ENCODE results near the gene SPPL2C. TPM values are rescaled to one million over a fixed set of nuclear protein-coding genes. Genes with fewer than 3 reads are reported as not detected.

The SPPL2C gene
- total RNA-seq, 1 donor from 2014 or later: not detected

GRCh38 chr17:45869676-45870341, 25.1 kb downstream of the SPPL2C start:
- Histone ChIP-seq H3K4me3 (ENCODE audit: low read depth, low read length) (no peak overlapping the region), H3K36me3 (ENCODE audit: control insufficient read depth, insufficient read depth, low read length) (no peaks in the 10 kb centered on the region), H3K27me3 (ENCODE audit: control insufficient read depth, insufficient read depth, low read length) (peaks cover 6% of the 10 kb centered on the region)
- no peak for TF ChIP-seq CTCF (IDR thresholded peaks at IDR 0.05; ENCODE audit: insufficient read depth, low read length, poor library complexity, severe bottlenecking)
- DNase-seq (ENCODE audit: low read depth): no peak

GRCh38 chr17:45870342-45870974, 25.8 kb downstream of the SPPL2C start:
- Histone ChIP-seq H3K4me3 (ENCODE audit: low read depth, low read length) (no peak overlapping the region), H3K27me3 (ENCODE audit: control insufficient read depth, insufficient read depth, low read length) (peaks cover 5% of the 10 kb centered on the region), H3K36me3 (ENCODE audit: control insufficient read depth, insufficient read depth, low read length) (no peaks in the 10 kb centered on the region)
- no peak for TF ChIP-seq CTCF (IDR thresholded peaks at IDR 0.05; ENCODE audit: insufficient read depth, low read length, poor library complexity, severe bottlenecking)
- no peak for DNase-seq (ENCODE audit: low read depth)

- Histone ChIP-seq H3K4me3 (ENCODE audit: low read depth, low read length) (no peak overlapping the region), H3K27me3 (ENCODE audit: control insufficient read depth, insufficient read depth, low read length) (peaks cover 3% of the 10 kb centered on the region), H3K36me3 (ENCODE audit: control insufficient read depth, insufficient read depth, low read length) (no peaks in the 10 kb centered on the region)
- no peak for DNase-seq (ENCODE audit: low read depth)
- no peak for TF ChIP-seq CTCF (IDR thresholded peaks at IDR 0.05; ENCODE audit: insufficient read depth, low read length, poor library complexity, severe bottlenecking)
Measured at GRCh38 chr17:45871718-45872117, 27.0 kb downstream of the SPPL2C start.

GRCh38 chr17:45873728-45874127, 29.0 kb downstream of the SPPL2C start:
- no peak for DNase-seq (ENCODE audit: low read depth)
- peaks cover 3% of the 10 kb centered on the region for H3K27me3 ChIP-seq (ENCODE audit: control insufficient read depth, insufficient read depth, low read length)
- no peaks in the 10 kb centered on the region for H3K36me3 ChIP-seq (ENCODE audit: control insufficient read depth, insufficient read depth, low read length)
- no peak overlapping the region for H3K4me3 ChIP-seq (ENCODE audit: low read depth, low read length)
- TF ChIP-seq CTCF (IDR thresholded peaks at IDR 0.05; ENCODE audit: insufficient read depth, low read length, poor library complexity, severe bottlenecking): no peak

- DNase-seq (ENCODE audit: low read depth): no peak
- Histone ChIP-seq H3K27me3 (ENCODE audit: control insufficient read depth, insufficient read depth, low read length) (peaks cover 3% of the 10 kb centered on the region), H3K36me3 (ENCODE audit: control insufficient read depth, insufficient read depth, low read length) (no peaks in the 10 kb centered on the region), H3K4me3 (ENCODE audit: low read depth, low read length) (no peak overlapping the region)
- TF ChIP-seq CTCF (IDR thresholded peaks at IDR 0.05; ENCODE audit: insufficient read depth, low read length, poor library complexity, severe bottlenecking): no peak
Measured at GRCh38 chr17:45874151-45874550, 29.5 kb downstream of the SPPL2C start.
